Memory B cell (primary cell): ENCODE data around the gene ARL8A.

Experiments used
- ATAC-seq: fragments of 150-1000 bp; cut with Tn5 transposase; 2 replicates; pipeline ENCODE4 v1.10.0; 2021; ENCODE audit warnings: low read depth, mild to moderate bottlenecking, moderate library complexity
- DNase-seq, 2 donors: peaks; one replicate each; pipeline ENCODE4 v3.0.0; 2022; ENCODE audit warnings: low spot score in 2 of 2
- H3K27ac Mint-ChIP-seq: one replicate; pipeline ENCODE4 v1.8.0; 2022; ENCODE audit warnings: mild to moderate bottlenecking, moderate library complexity, mixed read lengths
- H3K27me3 Mint-ChIP-seq: one replicate; pipeline ENCODE4 v1.8.0; 2022; ENCODE audit warnings: mixed read lengths
- H3K36me3 Mint-ChIP-seq: one replicate; pipeline ENCODE4 v1.8.0; 2022; ENCODE audit warnings: mild to moderate bottlenecking, mixed read lengths
- H3K4me1 Mint-ChIP-seq: one replicate; pipeline ENCODE4 v1.8.0; 2022; ENCODE audit warnings: mixed read lengths
- H3K4me3 Mint-ChIP-seq: one replicate; pipeline ENCODE4 v1.8.0; 2022; ENCODE audit warnings: mild to moderate bottlenecking, moderate library complexity, mixed read lengths
- H3K9me3 Mint-ChIP-seq: one replicate; pipeline ENCODE4 v1.8.0; 2022; ENCODE audit warnings: mixed read lengths

ARL8A gene

DNA sequence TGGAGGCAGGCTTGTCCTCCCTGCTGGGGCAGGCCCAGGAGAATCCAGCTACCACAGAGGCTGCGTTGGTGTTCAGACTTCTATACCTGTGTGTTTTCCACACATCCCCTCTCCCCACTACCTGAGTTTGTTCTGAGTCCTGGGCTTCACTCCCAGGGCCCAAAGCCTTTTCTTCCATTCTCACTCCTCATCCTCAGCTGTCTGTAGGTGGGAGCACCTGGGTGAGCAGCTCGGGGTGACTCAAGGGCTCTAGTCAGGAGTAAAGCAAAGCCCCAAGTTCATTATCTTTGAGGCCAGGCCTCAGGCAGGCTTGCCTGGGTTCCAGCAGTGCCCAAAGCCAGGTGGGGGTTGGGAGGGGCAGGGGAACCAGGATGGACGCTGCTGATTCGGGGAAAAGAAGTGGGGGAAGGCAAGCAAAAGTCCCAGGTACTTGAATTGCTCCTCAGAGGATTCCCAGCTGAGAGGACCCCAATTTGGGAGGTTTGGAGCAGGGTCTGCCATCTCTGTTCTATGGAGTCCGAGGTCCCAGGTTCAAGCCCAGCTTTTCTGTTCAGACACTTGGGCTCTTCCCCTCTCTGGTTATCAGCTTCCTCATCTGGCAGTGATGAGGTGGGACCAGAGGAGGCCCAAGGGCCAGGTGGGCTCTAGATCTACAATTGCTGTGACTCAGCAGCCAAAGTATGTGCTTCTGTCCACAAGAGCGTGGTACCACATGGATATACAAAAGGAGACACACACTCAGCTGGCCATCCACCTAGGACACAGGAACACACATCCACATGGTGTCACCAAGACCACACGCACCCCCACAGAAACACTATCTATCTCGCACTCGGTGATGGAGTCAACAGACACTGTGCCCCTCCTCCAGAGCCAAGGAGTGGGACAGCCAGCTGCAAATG is 21.7 kb upstream of the ARL8A start:
- no peak for ATAC-seq
- H3K4me3 Mint-ChIP-seq, result no peak overlapping the region
- no peak overlapping the region for H3K27ac Mint-ChIP-seq
- no peaks in the 10 kb centered on the region for H3K36me3 Mint-ChIP-seq
- H3K9me3 Mint-ChIP-seq, result no peaks in the 10 kb centered on the region
- no peak for DNase-seq
- peaks cover 27% of the 10 kb centered on the region for H3K4me1 Mint-ChIP-seq
- H3K27me3 Mint-ChIP-seq, result no peaks in the 10 kb centered on the region

DNA sequence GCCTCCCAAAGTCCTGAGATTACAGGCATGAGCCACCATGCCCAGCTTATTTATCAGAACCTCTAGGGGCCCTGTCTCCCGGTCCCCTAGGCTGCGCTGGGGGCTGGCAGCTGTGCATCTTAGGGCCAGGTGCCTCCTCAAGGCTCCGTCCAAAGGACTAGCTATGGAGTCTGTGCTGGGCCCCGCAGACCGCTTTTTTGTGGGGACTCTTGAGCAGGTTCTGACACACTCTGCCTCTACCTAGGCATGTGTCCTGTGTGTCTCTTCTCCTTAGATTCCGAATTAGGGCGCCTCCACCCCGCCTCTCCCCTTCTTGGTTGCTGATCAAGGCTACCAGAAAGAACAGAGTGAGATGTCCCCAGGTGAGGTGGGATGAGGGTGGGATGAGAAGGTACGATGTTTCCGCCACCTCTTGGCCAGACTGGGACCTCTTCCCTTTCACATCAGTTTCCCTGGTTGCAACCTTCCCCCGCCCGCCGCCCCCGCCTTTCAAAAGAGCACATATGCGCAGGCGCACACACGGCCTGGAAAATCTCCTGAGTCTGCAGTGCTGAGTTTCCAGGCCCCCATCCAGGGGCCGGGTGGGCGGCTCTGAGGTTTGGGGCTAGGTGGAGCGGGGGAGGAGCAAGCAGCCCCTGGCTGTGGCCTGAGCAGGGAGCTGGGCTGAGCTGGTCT is 20.9 kb upstream of the ARL8A start:
- Mint-ChIP-seq H3K36me3 (no peaks in the 10 kb centered on the region), H3K9me3 (no peaks in the 10 kb centered on the region), H3K4me1 (peaks cover 35% of the 10 kb centered on the region), H3K4me3 (peak overlapping the region; percentile 64), H3K27ac (no peak overlapping the region), H3K27me3 (no peaks in the 10 kb centered on the region)
- ATAC-seq (no peak), DNase-seq (no peak)

DNA sequence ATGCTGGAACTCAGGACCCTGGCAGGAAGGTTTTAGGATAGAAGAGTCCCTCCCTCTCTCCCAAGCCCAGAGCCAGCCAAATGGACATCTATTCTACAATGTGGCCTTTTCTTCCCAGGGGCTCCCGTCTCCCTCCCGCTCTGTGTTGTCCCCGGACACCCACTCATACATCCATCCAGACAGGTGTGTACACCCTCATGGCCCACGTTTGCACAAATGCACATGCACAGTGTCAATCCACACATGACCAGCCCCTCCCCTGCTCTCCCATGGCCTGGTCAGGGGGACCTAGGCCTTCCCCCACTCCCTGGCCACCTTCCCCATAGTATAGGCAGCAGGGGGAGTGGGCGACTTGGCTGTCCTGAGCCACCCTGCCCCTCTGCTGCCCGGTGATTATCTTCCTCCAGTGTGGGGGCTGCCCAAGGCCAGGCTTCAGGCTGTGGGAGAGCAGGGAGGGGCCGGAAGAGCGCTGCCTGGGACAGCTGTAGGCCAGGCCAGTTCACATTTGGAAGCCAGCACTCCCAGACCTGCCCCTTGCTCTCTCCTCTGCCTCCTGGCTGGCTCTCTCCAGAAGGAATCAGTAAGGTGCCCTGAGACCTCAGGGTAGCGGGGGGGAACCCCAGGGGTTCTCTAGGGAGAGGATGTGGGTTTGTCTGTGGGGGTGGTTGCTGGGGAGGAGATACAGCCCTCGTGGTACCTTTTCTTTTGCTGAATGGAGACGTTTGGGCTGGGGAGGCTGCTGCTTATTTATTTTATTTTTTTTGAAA is 19.9 kb upstream of the ARL8A start:
- no peaks in the 10 kb centered on the region for H3K9me3 Mint-ChIP-seq
- H3K27me3 Mint-ChIP-seq, result no peaks in the 10 kb centered on the region
- DNase-seq (peak; percentile 81), ATAC-seq (peak; percentile 89)
- peak overlapping the region; percentile 8 for H3K27ac Mint-ChIP-seq
- no peaks in the 10 kb centered on the region for H3K36me3 Mint-ChIP-seq
- peaks cover 43% of the 10 kb centered on the region for H3K4me1 Mint-ChIP-seq
- peak overlapping the region; percentile 64 for H3K4me3 Mint-ChIP-seq

DNA sequence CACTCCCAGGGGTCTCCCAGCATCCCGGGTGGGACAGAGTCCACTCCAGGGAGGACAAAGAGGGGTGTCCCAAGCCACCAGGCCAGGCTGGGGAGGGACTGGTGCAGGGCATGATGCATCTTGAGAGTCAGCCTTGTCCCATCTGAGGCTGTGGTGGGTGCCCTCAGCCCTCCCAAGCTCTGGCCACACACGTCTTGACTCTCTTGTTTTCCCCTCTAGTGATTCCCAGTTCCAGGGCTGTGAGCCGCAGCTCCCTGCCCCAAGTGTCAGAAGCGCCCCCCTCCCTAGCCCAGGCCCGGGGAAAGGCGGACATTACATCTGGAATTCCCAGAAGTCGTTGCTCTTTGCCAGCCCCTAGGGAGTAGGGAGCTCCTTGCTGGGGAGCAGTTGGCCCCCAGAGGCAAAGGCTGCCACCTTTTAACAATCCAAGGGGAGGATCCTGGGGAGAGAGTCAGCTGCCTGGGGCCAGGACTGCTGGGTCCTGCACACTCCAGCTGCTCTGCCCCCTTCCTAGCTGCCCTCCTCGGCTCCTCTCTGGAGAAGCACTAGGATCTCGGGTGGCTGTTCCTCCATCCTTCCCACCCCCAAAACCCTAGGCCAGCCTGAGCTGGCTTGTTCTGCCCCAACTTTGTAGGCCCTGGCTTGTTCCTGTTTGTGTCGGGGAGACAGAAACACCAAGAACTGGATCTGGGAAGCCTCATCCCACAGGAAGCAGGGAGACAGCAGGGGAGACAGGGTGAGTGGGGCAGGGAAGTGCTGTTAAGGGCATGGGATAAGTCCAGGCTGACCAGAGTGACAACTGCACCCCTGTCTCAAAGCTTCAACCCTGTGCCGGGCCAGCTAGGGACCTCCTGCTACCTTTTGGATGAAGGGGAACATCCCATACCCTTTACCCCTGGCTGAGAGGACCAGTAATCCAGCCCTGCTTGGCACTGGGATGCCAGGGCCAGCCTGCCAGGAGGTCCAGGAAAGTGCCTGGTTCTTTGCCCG is 19.0 kb upstream of the ARL8A start:
- Mint-ChIP-seq H3K36me3 (no peaks in the 10 kb centered on the region), H3K4me1 (peaks cover 48% of the 10 kb centered on the region), H3K27ac (peak overlapping the region; percentile 8), H3K9me3 (no peaks in the 10 kb centered on the region), H3K4me3 (no peak overlapping the region), H3K27me3 (no peaks in the 10 kb centered on the region)
- ATAC-seq, result no peak
- no peak for DNase-seq

DNA sequence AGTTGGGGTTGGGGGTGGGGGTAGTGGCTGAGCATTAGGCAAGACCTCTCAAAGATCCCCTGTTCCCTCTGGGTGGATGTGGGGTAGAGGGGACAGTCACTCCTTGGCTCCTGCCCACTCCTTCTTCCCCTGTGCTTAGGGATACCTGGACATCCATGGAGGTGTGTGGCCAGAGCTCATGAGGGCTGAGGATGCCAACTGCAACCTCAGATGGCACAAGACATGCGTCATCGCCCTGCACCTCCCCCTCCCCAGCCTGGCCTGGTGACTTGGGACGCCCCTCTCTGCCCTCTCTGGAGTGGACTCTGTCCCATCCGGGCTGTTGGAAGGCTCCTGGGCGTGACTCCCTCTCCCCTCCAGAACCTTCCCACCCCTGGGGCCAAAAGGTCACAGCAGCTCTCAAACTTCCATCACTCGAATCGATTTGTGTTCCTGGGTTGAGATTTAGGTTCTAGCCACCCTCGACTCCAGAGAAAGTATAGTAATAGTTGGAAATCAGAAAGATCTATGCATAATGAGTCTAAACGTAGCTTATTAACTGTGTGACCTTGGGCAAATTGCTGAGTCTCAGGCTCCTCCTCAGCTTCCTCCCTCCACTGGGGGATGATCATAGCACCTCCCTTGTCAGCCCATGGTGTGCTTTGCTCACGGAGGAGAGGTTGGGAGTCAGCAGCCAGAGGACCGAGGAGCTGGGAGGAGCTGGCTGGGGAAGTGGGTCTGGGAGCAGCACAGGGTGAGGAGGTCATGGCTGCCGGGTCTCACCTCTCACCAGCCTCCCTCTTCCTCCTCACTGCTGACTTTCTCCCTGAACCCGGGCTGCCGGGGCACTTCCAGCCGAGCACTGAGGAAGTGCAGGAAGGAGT is 18.1 kb upstream of the ARL8A start:
- Mint-ChIP-seq H3K4me3 (peak overlapping the region; percentile 57), H3K36me3 (no peaks in the 10 kb centered on the region), H3K27me3 (no peaks in the 10 kb centered on the region), H3K9me3 (no peaks in the 10 kb centered on the region), H3K27ac (peak overlapping the region; percentile 3), H3K4me1 (peaks cover 48% of the 10 kb centered on the region)
- ATAC-seq (no peak), DNase-seq (no peak)

DNA sequence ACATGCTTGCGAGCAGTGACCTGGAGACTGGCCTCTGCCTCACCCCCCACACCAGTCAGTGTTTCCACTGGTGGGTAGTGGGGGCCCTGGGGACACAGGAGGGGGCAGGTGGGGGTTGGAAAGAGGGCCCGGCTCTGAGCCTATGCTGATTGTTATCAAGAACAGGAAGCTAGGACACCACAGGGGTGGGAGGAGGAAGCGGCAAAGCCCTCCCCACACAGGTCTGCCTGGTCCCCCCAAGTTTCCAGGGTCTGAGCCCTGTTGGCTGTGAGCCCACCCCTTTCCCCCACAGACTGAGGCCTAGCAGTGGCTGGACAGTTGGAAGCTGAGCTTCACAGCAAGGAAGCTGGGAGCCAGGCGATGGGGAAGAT is 17.5 kb upstream of the ARL8A start:
- DNase-seq (peak in 1 of 2 donors; percentile 45), ATAC-seq (no peak)
- Mint-ChIP-seq H3K36me3 (no peaks in the 10 kb centered on the region), H3K9me3 (no peaks in the 10 kb centered on the region), H3K4me1 (peaks cover 48% of the 10 kb centered on the region), H3K27me3 (no peaks in the 10 kb centered on the region), H3K27ac (no peak overlapping the region), H3K4me3 (peak overlapping the region; percentile 57)

DNA sequence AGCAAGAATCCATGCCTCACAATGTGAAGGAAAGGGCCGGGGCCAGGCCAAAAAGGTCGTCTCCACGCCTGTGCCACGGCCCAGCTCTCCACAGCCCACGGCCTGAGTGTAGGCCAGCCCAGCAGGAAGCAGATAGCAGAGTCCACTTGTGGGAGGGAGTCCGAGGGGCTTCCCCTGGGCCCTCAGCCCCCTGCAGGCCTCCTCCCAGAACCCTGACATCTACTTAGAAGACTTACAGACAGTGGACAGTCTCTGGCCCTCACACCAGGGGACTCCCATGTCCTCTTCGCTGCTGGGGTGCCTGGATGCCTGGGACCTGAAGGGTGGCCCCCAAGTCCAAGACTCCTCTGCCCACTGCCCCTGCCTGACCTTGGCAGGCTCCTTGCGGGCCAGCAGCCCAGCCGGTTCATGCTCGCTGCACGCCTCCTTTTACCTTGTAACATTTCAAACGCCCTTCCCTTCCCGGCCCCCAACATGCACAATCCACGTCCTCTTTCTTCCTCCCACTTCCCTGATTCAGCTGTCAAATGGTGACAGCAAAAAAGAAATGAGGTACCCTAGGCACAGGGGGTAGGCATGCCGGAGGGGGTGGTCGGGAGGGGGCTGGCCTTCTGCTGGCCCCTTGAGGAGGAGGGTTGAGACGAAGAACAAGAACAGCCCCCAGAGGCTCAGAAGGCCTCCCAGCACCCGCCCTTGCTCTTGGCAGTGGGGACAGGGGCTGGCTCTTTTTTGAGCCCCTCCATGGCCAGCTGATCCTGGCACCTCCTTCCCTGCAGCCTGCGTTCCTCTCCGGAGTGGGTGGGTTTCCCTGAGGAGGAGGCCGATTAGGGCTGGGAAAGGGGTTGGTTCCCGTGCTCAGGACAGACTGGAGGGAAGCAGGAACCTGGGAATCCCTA is 16.9 kb upstream of the ARL8A start:
- no peaks in the 10 kb centered on the region for H3K9me3 Mint-ChIP-seq
- no peaks in the 10 kb centered on the region for H3K36me3 Mint-ChIP-seq
- H3K4me1 Mint-ChIP-seq, result peaks cover 46% of the 10 kb centered on the region
- DNase-seq (no peak), ATAC-seq (no peak)
- no peaks in the 10 kb centered on the region for H3K27me3 Mint-ChIP-seq
- peak overlapping the region; percentile 90 for H3K4me3 Mint-ChIP-seq
- H3K27ac Mint-ChIP-seq, result peak overlapping the region; percentile 83

DNA sequence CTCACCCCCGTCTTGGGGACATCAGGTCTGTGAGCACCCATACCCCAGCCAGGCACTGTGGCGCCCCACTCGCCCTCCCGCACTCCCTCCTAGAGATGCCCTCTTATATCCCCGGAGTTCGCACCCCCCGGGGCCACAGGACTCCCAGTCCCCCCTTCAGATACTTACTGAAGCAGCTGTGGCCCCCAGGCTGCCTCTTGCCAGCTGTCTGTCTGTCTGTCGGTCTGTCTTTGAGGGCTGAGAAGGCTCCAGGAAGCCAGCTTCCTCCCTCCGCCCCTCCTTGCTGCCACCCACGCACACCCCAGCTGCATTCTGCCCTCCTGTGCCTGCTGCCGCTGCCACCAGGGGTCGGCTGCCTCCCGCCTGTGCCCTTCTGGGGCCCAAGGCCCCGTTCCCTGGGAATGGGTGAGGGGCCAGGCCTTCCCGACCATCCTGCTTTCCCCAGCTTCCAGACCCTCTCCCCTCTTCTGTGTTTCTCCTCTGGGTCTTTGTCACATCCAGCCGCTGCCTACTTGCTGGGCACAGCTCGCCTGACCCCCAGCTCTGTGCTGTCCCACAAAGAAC is 15.9 kb upstream of the ARL8A start, which contains the start of gene PTPN7:
Gene PTPN7 (minus strand): TSS at position 226 of the 564 bp plus-strand sequence. CDS start 1,200 bp downstream, outside the sequence.
- peak; percentile 54 to 69 for DNase-seq
- H3K36me3 Mint-ChIP-seq, result no peaks in the 10 kb centered on the region
- H3K27me3 Mint-ChIP-seq, result no peaks in the 10 kb centered on the region
- H3K27ac Mint-ChIP-seq, result peak within 1 kb of the TSS; percentile 83
- no peaks in the 10 kb centered on the region for H3K9me3 Mint-ChIP-seq
- peak; percentile 64 for ATAC-seq
- peaks cover 48% of the 10 kb centered on the region for H3K4me1 Mint-ChIP-seq
- peak within 1 kb of the TSS; percentile 90 for H3K4me3 Mint-ChIP-seq

DNA sequence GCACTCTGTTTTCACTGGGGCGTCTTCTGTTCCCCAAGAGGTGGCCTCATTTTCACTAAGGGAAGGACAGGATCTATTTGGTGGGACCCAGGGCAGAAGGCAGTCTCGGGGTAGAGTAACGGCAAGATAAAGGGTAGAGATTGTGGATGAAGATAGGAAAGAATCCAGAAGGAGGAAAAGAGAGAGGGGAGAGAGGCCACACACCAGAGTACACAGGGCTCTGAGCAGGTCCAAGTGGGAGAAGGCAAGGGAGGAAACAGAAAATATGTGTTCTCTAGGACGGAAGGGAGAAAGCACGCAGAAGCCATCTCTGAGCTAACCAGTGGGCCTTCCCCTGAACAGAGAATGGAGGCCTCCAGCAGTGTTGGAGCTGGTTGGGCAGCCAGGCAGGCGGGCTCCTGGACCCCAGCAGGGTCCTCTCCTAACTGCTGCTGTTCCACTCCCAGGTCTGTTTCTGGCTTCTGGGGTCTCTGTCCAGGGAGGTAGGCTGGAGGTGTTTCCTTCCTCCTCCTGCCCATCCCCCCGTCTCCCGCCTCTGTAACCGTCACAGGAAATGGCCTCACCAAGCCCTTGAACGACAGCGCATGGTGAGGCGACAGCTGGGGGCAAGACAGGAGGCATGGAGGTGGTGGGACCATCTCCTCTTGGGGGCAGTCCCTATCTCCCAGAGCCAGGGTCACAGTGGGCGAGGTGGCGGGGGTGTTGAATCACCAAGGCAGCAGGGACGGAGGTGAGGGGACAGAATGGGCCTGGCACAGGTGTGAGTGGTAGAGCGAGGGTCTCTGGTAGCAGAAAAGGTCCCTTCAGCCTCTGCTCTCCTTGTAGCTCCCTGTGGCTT is 15.2 kb upstream of the ARL8A start:
- H3K36me3 Mint-ChIP-seq, result peaks cover 2% of the 10 kb centered on the region
- peak in 1 of 2 donors; percentile 43 for DNase-seq

DNA sequence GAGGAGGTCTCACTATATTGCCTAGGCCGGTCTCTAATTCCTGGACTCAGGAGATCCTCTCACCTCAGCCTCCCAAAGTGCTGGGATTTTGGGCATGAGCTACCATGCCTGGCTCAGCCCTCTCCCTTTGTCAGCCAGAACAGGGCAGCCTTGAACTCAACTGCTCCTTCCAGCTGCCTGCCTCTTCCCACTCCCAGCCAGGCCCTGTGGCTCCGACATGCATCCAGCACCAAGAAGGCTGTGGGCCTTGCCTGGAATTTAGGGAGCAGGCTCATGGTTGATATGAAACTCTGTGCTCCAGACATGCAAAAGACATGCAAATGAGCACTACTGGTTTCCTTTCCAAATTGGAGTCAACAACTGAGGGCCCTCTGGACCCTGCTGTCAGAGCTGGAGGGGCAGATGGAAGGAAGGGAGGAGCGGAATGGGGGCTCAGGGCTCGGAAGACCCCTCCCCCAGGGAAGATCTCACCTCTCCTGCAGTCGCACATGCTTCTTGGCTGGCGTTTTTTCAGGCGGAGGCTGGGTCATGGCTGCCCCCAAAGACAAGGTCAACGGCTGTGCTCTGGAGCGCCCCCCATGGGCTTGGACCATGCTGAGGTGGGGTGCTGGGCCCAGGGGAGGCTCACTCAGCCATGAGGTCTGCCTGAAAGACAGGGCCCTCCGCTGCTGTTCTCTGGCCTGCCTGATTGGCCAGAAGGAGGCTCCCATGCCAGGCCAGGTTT is 14.4 kb upstream of the ARL8A start:
- peaks cover 45% of the 10 kb centered on the region for H3K4me1 Mint-ChIP-seq
- no peaks in the 10 kb centered on the region for H3K9me3 Mint-ChIP-seq
- H3K4me3 Mint-ChIP-seq, result peak overlapping the region; percentile 90
- no peak for ATAC-seq
- DNase-seq, result no peak
- H3K27me3 Mint-ChIP-seq, result no peaks in the 10 kb centered on the region
- H3K27ac Mint-ChIP-seq, result peak overlapping the region; percentile 83
- H3K36me3 Mint-ChIP-seq, result peaks cover 4% of the 10 kb centered on the region

More for the DNA sequence above, 15.2 kb upstream of the ARL8A start:
- peak overlapping the region; percentile 83 for H3K27ac Mint-ChIP-seq
- peaks cover 50% of the 10 kb centered on the region for H3K4me1 Mint-ChIP-seq
- no peaks in the 10 kb centered on the region for H3K9me3 Mint-ChIP-seq
- H3K4me3 Mint-ChIP-seq, result peak overlapping the region; percentile 90
- ATAC-seq, result no peak
- H3K27me3 Mint-ChIP-seq, result no peaks in the 10 kb centered on the region
